ENCODE results near the gene EIF1. TPM values are rescaled to one million over a fixed set of nuclear protein-coding genes. Genes with fewer than 3 reads are reported as not detected.
A peak's percentile ranks its signal among the peaks of the same experiment; 100 is the strongest.

Gene EIF1
- total and polyA plus RNA-seq, 4 donors = 56.5 to 755 (median 159) TPM

DNA sequence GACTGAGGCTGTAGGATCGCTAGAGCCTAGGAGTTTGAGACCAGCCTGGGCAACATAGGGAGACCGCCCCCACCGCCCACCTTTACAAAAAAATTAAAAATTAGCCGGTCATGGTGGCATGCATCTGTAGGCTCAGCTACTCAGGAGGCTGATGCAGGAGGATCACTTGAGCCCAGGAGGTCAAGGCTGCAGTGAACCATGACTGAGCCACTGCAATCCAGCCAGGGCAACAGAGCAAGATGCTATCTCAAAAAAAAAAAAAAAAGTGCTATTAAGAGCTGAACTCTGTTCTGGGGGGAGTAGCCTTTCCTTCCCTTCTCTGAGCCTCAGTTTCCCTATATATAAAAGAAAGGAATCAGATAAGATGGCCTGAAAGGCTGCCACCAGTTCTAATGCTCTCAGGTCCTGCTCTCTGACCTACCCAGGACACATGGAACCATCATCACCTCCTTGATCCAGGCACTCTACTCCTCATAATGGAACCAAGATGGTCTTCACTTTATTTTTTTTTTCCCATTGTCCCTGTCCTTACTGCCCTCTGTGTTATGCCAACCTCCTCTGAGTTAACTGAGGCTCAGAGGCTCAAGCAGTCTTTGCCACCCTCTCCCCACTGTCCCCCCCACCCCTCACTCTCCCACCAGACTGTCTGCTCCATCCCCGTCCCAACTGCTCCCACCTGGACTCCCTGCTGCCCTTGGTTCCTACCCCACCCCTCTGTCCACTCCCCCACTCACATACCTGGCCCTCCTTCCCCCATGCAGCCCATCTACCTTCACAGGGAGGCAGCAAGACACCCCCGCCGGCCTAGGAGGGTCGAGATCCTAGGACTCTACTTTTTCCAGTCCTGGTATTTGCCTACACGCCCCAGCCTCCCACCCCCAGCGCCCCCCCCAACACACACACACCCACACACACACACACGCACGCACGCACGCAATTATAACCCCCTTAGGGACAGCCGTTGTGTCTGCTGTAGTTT lies 23.8 kb upstream of the EIF1 start (continued):
- TF ChIP-seq, protein P1, sequence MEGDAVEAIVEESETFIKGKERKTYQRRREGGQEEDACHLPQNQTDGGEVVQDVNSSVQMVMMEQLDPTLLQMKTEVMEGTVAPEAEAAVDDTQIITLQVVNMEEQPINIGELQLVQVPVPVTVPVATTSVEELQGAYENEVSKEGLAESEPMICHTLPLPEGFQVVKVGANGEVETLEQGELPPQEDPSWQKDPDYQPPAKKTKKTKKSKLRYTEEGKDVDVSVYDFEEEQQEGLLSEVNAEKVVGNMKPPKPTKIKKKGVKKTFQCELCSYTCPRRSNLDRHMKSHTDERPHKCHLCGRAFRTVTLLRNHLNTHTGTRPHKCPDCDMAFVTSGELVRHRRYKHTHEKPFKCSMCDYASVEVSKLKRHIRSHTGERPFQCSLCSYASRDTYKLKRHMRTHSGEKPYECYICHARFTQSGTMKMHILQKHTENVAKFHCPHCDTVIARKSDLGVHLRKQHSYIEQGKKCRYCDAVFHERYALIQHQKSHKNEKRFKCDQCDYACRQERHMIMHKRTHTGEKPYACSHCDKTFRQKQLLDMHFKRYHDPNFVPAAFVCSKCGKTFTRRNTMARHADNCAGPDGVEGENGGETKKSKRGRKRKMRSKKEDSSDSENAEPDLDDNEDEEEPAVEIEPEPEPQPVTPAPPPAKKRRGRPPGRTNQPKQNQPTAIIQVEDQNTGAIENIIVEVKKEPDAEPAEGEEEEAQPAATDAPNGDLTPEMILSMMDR (IDR thresholded peaks at IDR 0.05; ENCODE audit: low read depth, low read length, missing input control) = no peak
- no peak for TF ChIP-seq NR2F2 (IDR thresholded peaks at IDR 0.05)
- no peak for TF ChIP-seq FOXA1 (IDR thresholded peaks at IDR 0.05)
- TF ChIP-seq SP1 (IDR thresholded peaks at IDR 0.05) = no peak
- TF ChIP-seq, protein P2, sequence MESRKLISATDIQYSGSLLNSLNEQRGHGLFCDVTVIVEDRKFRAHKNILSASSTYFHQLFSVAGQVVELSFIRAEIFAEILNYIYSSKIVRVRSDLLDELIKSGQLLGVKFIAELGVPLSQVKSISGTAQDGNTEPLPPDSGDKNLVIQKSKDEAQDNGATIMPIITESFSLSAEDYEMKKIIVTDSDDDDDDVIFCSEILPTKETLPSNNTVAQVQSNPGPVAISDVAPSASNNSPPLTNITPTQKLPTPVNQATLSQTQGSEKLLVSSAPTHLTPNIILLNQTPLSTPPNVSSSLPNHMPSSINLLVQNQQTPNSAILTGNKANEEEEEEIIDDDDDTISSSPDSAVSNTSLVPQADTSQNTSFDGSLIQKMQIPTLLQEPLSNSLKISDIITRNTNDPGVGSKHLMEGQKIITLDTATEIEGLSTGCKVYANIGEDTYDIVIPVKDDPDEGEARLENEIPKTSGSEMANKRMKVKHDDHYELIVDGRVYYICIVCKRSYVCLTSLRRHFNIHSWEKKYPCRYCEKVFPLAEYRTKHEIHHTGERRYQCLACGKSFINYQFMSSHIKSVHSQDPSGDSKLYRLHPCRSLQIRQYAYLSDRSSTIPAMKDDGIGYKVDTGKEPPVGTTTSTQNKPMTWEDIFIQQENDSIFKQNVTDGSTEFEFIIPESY (IDR thresholded peaks at IDR 0.05) = no peak
- no peak for TF ChIP-seq EGR1 (IDR thresholded peaks at IDR 0.05; ENCODE audit: low read depth in 2 of 2)

DNA sequence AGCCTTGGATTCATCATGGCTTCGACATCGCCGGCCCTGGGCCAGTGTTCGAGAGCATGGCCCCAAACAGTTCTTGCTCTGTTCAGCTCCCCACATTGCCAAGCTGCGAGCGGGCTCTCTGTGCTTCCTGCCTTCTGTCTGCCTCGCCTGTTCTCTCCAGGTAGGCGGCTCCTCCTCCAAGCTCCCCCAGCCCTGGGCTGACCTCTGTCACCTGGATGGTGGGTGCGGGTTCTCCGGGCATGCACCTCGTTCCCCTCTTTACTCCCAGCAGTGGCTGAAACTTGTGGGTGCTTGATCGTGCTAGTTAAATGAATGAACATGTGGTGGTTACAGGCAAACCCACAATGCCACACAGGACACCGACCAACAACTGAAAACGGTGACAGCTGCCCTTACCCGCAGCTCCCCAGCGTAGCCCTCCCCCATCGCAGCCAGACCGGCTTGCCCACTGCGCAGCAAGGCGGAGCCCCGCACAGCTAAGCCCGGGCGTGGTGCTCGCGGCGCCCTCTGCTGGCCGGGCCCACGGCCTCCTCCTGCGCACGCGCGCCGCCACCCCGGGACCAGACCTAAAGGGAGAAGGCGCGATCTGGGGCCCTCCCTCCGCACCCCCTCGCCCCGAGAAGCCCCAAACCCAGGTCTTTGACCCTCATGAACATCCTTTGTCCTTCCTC lies 23.0 kb upstream of the EIF1 start:
- peak overlapping the region; percentile 77 for H3K27ac ChIP-seq (ENCODE audit: low read depth in 1 of 2, low read length in 2 of 2)
- peaks cover 3 to 23% (median 9%) of the 10 kb centered on the region in 4 donors for H3K4me1 ChIP-seq (ENCODE audit: control insufficient read depth in 4 of 4, insufficient read depth in 4 of 4, low read length in 3 of 4)
- no peaks in the 10 kb centered on the region for H3K27me3 ChIP-seq (ENCODE audit: control insufficient read depth in 4 of 4, insufficient read depth in 4 of 4, low read length in 3 of 4)
- H3K4me3 ChIP-seq (ENCODE audit: low read depth in 1 of 3, low read length in 3 of 3) = peak overlapping the region; percentile 55 to 60 (median 56)
- DNase-seq (ENCODE audit: low spot score) = peak; percentile 92
- H3K9ac ChIP-seq (ENCODE audit: low read depth in 1 of 2, low read length in 2 of 2) = peak overlapping the region in 1 of 2 donors; percentile 71
- no peaks in the 10 kb centered on the region for H3K9me3 ChIP-seq (ENCODE audit: control insufficient read depth in 4 of 4, low read length in 3 of 4)
- H3K36me3 ChIP-seq (ENCODE audit: control insufficient read depth in 4 of 4, insufficient read depth in 3 of 4, low read depth in 1 of 4, low read length in 3 of 4) = no peaks in the 10 kb centered on the region
- TF ChIP-seq EGR1 (IDR thresholded peaks at IDR 0.05; ENCODE audit: low read depth in 2 of 2) (no peak), GABPA (IDR thresholded peaks at IDR 0.05 in 1 of 2, conservative IDR thresholded peaks at IDR 0.05 in 1 of 2) (no peak), FOXA1 (IDR thresholded peaks at IDR 0.05) (no peak), HNF4G (IDR thresholded peaks at IDR 0.05) (no peak), NR2F2 (IDR thresholded peaks at IDR 0.05) (no peak), SP1 (IDR thresholded peaks at IDR 0.05) (peak; percentile 17), YY1 (IDR thresholded peaks at IDR 0.05) (no peak), FOXA2 (IDR thresholded peaks at IDR 0.05) (no peak), HNF4A (conservative IDR thresholded peaks at IDR 0.05) (no peak), JUND (IDR thresholded peaks at IDR 0.05) (no peak), RXRA (IDR thresholded peaks at IDR 0.05) (no peak), ATF3 (IDR thresholded peaks at IDR 0.05) (no peak), MAX (IDR thresholded peaks at IDR 0.05) (no peak), TAF1 (conservative IDR thresholded peaks at IDR 0.05) (no peak), RAD21 (IDR thresholded peaks at IDR 0.05) (peak; percentile 51 to 66)
- TF ChIP-seq, protein P1 (IDR thresholded peaks at IDR 0.05; ENCODE audit: low read depth, low read length, missing input control) = peak; percentile 85
- TF ChIP-seq, protein P2 (IDR thresholded peaks at IDR 0.05) = no peak
- TF ChIP-seq, protein P3, sequence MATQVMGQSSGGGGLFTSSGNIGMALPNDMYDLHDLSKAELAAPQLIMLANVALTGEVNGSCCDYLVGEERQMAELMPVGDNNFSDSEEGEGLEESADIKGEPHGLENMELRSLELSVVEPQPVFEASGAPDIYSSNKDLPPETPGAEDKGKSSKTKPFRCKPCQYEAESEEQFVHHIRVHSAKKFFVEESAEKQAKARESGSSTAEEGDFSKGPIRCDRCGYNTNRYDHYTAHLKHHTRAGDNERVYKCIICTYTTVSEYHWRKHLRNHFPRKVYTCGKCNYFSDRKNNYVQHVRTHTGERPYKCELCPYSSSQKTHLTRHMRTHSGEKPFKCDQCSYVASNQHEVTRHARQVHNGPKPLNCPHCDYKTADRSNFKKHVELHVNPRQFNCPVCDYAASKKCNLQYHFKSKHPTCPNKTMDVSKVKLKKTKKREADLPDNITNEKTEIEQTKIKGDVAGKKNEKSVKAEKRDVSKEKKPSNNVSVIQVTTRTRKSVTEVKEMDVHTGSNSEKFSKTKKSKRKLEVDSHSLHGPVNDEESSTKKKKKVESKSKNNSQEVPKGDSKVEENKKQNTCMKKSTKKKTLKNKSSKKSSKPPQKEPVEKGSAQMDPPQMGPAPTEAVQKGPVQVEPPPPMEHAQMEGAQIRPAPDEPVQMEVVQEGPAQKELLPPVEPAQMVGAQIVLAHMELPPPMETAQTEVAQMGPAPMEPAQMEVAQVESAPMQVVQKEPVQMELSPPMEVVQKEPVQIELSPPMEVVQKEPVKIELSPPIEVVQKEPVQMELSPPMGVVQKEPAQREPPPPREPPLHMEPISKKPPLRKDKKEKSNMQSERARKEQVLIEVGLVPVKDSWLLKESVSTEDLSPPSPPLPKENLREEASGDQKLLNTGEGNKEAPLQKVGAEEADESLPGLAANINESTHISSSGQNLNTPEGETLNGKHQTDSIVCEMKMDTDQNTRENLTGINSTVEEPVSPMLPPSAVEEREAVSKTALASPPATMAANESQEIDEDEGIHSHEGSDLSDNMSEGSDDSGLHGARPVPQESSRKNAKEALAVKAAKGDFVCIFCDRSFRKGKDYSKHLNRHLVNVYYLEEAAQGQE (IDR thresholded peaks at IDR 0.05) = no peak
- WGBS = 4% methylated on average over 39 of the region's 39 CpGs
